Effector memory CD8-positive, alpha-beta T cell (primary cell): ENCODE measurements around the gene CFAP97D1.
A peak's percentile ranks its signal among the peaks of the same experiment; 100 is the strongest.

Source experiments
- ATAC-seq: fragments of 150-1000 bp; cut with Tn5 transposase; replicated peaks from 2 replicates; pipeline ENCODE4 v1.10.0; 2021; ENCODE audit warnings: mild to moderate bottlenecking, moderate library complexity
- DNase-seq, 3 experiments: peaks; one replicate each; pipeline ENCODE4 v3.0.0; 2021
- H3K27ac Mint-ChIP-seq, 2 donors: one replicate each; pipeline ENCODE4 v1.8.0; 2022; ENCODE audit warnings: mild to moderate bottlenecking in 2 of 2, mixed read lengths in 2 of 2, moderate library complexity in 2 of 2
- H3K27me3 Mint-ChIP-seq, 2 donors: one replicate each; pipeline ENCODE4 v1.8.0; 2022; ENCODE audit warnings: mixed read lengths in 2 of 2
- H3K36me3 Mint-ChIP-seq: one replicate; pipeline ENCODE4 v1.8.0; 2022; ENCODE audit warnings: mild to moderate bottlenecking, moderate library complexity, mixed read lengths; ENCODE audit not compliant: insufficient read depth
- H3K4me1 Mint-ChIP-seq, 2 donors: one replicate each; pipeline ENCODE4 v1.8.0; 2022; ENCODE audit warnings: low read depth in 2 of 2, mixed read lengths in 2 of 2
- H3K4me3 Mint-ChIP-seq, 2 donors: one replicate each; pipeline ENCODE4 v1.8.0; 2022; ENCODE audit warnings: mild to moderate bottlenecking in 2 of 2, mixed read lengths in 2 of 2, moderate library complexity in 2 of 2
- H3K9me3 Mint-ChIP-seq, 2 donors: one replicate each; pipeline ENCODE4 v1.8.0; 2022; ENCODE audit warnings: mixed read lengths in 2 of 2

CFAP97D1 gene

GRCh38 chr17:43757171-43757660 is 23.0 kb upstream of the CFAP97D1 start:
- peaks cover 37 to 59% of the 10 kb centered on the region in 2 donors for H3K27me3 Mint-ChIP-seq
- DNase-seq: no peak

GRCh38 chr17:43758086-43758485 is 22.1 kb upstream of the CFAP97D1 start:
- DNase-seq (no peak), ATAC-seq (no peak)
- H3K9me3 Mint-ChIP-seq: no peaks in the 10 kb centered on the region
- peaks cover 1 to 11% of the 10 kb centered on the region in 2 donors for H3K4me1 Mint-ChIP-seq
- peaks cover 2% of the 10 kb centered on the region for H3K36me3 Mint-ChIP-seq
- no peak overlapping the region for H3K27ac Mint-ChIP-seq
- H3K27me3 Mint-ChIP-seq: peaks cover 32 to 57% of the 10 kb centered on the region in 2 donors
- H3K4me3 Mint-ChIP-seq: no peak overlapping the region

More at GRCh38 chr17:43757171-43757660, 23.0 kb upstream of the CFAP97D1 start:
- Mint-ChIP-seq H3K9me3 (no peaks in the 10 kb centered on the region), H3K36me3 (peaks cover 2% of the 10 kb centered on the region), H3K4me1 (peaks cover 1 to 11% of the 10 kb centered on the region in 2 donors), H3K4me3 (no peak overlapping the region), H3K27ac (no peak overlapping the region)
- ATAC-seq: no peak

GRCh38 chr17:43758497-43759174 is 21.6 kb upstream of the CFAP97D1 start, which contains the start of gene SOST:
Gene SOST, minus strand, starts transcription at chr17:43758791. Its CDS starts 50 bp downstream, at chr17:43758741.
- peaks cover 32 to 57% of the 10 kb centered on the region in 2 donors for H3K27me3 Mint-ChIP-seq
- no peak within 1 kb of the TSS for H3K27ac Mint-ChIP-seq

GRCh38 chr17:43759836-43760235 is 20.4 kb upstream of the CFAP97D1 start:
- Mint-ChIP-seq H3K4me3 (no peak overlapping the region), H3K9me3 (no peaks in the 10 kb centered on the region), H3K27ac (no peak overlapping the region), H3K4me1 (peaks cover 0 to 3% of the 10 kb centered on the region in 2 donors), H3K27me3 (peaks cover 26 to 49% of the 10 kb centered on the region in 2 donors), H3K36me3 (peaks cover 2% of the 10 kb centered on the region)
- DNase-seq (no peak), ATAC-seq (no peak)

More at GRCh38 chr17:43758497-43759174, 21.6 kb upstream of the CFAP97D1 start, which contains the start of gene SOST:
- Mint-ChIP-seq H3K4me3 (no peak within 1 kb of the TSS), H3K4me1 (peaks cover 1 to 7% of the 10 kb centered on the region in 2 donors), H3K36me3 (peaks cover 2% of the 10 kb centered on the region), H3K9me3 (no peaks in the 10 kb centered on the region)
- DNase-seq: no peak
- ATAC-seq: no peak

- Mint-ChIP-seq H3K36me3 (peaks cover 2% of the 10 kb centered on the region), H3K4me1 (peaks cover 0 to 3% of the 10 kb centered on the region in 2 donors), H3K27me3 (peaks cover 26 to 47% of the 10 kb centered on the region in 2 donors), H3K9me3 (no peaks in the 10 kb centered on the region), H3K4me3 (no peak overlapping the region), H3K27ac (no peak overlapping the region)
- peak; percentile 85 to 91 (median 87) for DNase-seq
- ATAC-seq: peak; percentile 97
These were observed 19.9 kb upstream of the CFAP97D1 start for GRCh38 chr17:43760254-43760852.

GRCh38 chr17:43766413-43767052 is 13.7 kb upstream of the CFAP97D1 start:
- peaks cover 4 to 7% of the 10 kb centered on the region in 2 donors for H3K27me3 Mint-ChIP-seq

GRCh38 chr17:43767053-43767712 is 13.1 kb upstream of the CFAP97D1 start:
- DNase-seq: no peak
- no peak overlapping the region for H3K27ac Mint-ChIP-seq
- H3K4me1 Mint-ChIP-seq: no peaks in the 10 kb centered on the region
- H3K4me3 Mint-ChIP-seq: no peak overlapping the region
- H3K9me3 Mint-ChIP-seq: no peaks in the 10 kb centered on the region
- H3K27me3 Mint-ChIP-seq: peaks cover 4 to 6% of the 10 kb centered on the region in 2 donors
- H3K36me3 Mint-ChIP-seq: peaks cover 4% of the 10 kb centered on the region
- no peak for ATAC-seq

More at GRCh38 chr17:43766413-43767052, 13.7 kb upstream of the CFAP97D1 start:
- H3K4me1 Mint-ChIP-seq: no peaks in the 10 kb centered on the region
- H3K36me3 Mint-ChIP-seq: peaks cover 6% of the 10 kb centered on the region
- no peaks in the 10 kb centered on the region for H3K9me3 Mint-ChIP-seq
- no peak overlapping the region for H3K27ac Mint-ChIP-seq
- peak; percentile 27 to 54 (median 51) for DNase-seq
- no peak for ATAC-seq
- no peak overlapping the region for H3K4me3 Mint-ChIP-seq

- Mint-ChIP-seq H3K27ac (no peak overlapping the region), H3K4me1 (no peaks in the 10 kb centered on the region), H3K9me3 (no peaks in the 10 kb centered on the region), H3K4me3 (no peak overlapping the region), H3K36me3 (peaks cover 4% of the 10 kb centered on the region), H3K27me3 (peaks cover under 1 to 4% of the 10 kb centered on the region in 2 donors)
- DNase-seq (no peak), ATAC-seq (no peak)
These were observed 12.5 kb upstream of the CFAP97D1 start for GRCh38 chr17:43767713-43768059.

- Mint-ChIP-seq H3K9me3 (no peaks in the 10 kb centered on the region), H3K4me3 (no peak overlapping the region), H3K27ac (no peak overlapping the region), H3K36me3 (peaks cover 4% of the 10 kb centered on the region), H3K4me1 (peaks cover 0 to 5% of the 10 kb centered on the region in 2 donors), H3K27me3 (peaks cover 0 to 4% of the 10 kb centered on the region in 2 donors)
- no peak for DNase-seq
- ATAC-seq: no peak
These were observed 11.9 kb upstream of the CFAP97D1 start for GRCh38 chr17:43768382-43768781.

- H3K9me3 Mint-ChIP-seq: no peaks in the 10 kb centered on the region
- no peak overlapping the region for H3K27ac Mint-ChIP-seq
- no peak for DNase-seq
- ATAC-seq: no peak
- peaks cover 0 to 4% of the 10 kb centered on the region in 2 donors for H3K27me3 Mint-ChIP-seq
- H3K36me3 Mint-ChIP-seq: peaks cover 8% of the 10 kb centered on the region
- H3K4me1 Mint-ChIP-seq: peaks cover 0 to 8% of the 10 kb centered on the region in 2 donors
- no peak overlapping the region for H3K4me3 Mint-ChIP-seq
These were observed 11.3 kb upstream of the CFAP97D1 start for GRCh38 chr17:43768943-43769342.

- Mint-ChIP-seq H3K9me3 (no peaks in the 10 kb centered on the region), H3K27ac (no peak overlapping the region), H3K36me3 (peaks cover 8% of the 10 kb centered on the region), H3K4me3 (no peak overlapping the region), H3K27me3 (peaks cover 0 to 4% of the 10 kb centered on the region in 2 donors), H3K4me1 (peaks cover 0 to 8% of the 10 kb centered on the region in 2 donors)
- ATAC-seq (no peak), DNase-seq (no peak)
These were observed 10.8 kb upstream of the CFAP97D1 start for GRCh38 chr17:43769426-43769825.

GRCh38 chr17:43769859-43770258 is 10.4 kb upstream of the CFAP97D1 start:
- Mint-ChIP-seq H3K27ac (no peak overlapping the region), H3K4me1 (peaks cover 0 to 8% of the 10 kb centered on the region in 2 donors), H3K9me3 (no peaks in the 10 kb centered on the region), H3K36me3 (peaks cover 8% of the 10 kb centered on the region), H3K4me3 (no peak overlapping the region), H3K27me3 (peaks cover 0 to 4% of the 10 kb centered on the region in 2 donors)
- ATAC-seq (no peak), DNase-seq (no peak)

- H3K4me1 Mint-ChIP-seq: peaks cover 0 to 8% of the 10 kb centered on the region in 2 donors
- H3K9me3 Mint-ChIP-seq: no peaks in the 10 kb centered on the region
- H3K4me3 Mint-ChIP-seq: no peak overlapping the region
- H3K27me3 Mint-ChIP-seq: peaks cover 0 to 4% of the 10 kb centered on the region in 2 donors
- DNase-seq: no peak
- H3K36me3 Mint-ChIP-seq: peaks cover 8% of the 10 kb centered on the region
- H3K27ac Mint-ChIP-seq: no peak overlapping the region
- no peak for ATAC-seq
These were observed 9.3 kb upstream of the CFAP97D1 start for GRCh38 chr17:43770957-43771356.
